WTC11 (cell line): ENCODE data around the gene KRT6A. TPM values are rescaled to one million over a fixed set of nuclear protein-coding genes. Genes with fewer than 3 reads are reported as not detected.

ENCODE experiments used
- ATAC-seq: fragments of 200-7000 bp; cut with Tn5 transposase; 2 replicates; pipeline ENCODE4 v1.10.0; 2021; ENCODE audit warnings: mild to moderate bottlenecking, moderate library complexity
- CTCF ChIA-PET: fragments of 300-600 bp; sonication (Branson Sonifier 250); formaldehyde crosslinking; loops from one replicate; lab custom pipeline; 2021; ENCODE audit warnings: antibody characterized with exemption; lab: Charles Lee
- POLR2A ChIA-PET: fragments of 350-600 bp; sonication (Branson Sonifier 250); formaldehyde crosslinking; loops from one replicate; lab custom pipeline; 2021; ENCODE audit warnings: antibody characterized with exemption; lab: Charles Lee
- DNase-seq: peaks from one replicate; pipeline ENCODE4 v3.0.0; 2021; ENCODE audit warnings: low spot score
- H3K27ac Mint-ChIP-seq: 2 replicates; pipeline ENCODE4 v1.8.0; 2021; ENCODE audit warnings: mixed read lengths
- H3K27me3 Mint-ChIP-seq: 2 replicates; pipeline ENCODE4 v1.8.0; 2021; ENCODE audit warnings: low read depth, mild to moderate bottlenecking, moderate library complexity, mixed read lengths
- H3K36me3 Mint-ChIP-seq: 2 replicates; pipeline ENCODE4 v1.8.0; 2021; ENCODE audit warnings: mixed read lengths
- H3K4me1 Mint-ChIP-seq: 2 replicates; pipeline ENCODE4 v1.8.0; 2022; ENCODE audit warnings: mixed read lengths
- H3K4me3 Mint-ChIP-seq: 2 replicates; pipeline ENCODE4 v1.8.0; 2021; ENCODE audit warnings: mild to moderate bottlenecking, moderate library complexity, mixed read lengths
- H3K9me3 Mint-ChIP-seq: 2 replicates; pipeline ENCODE4 v1.8.0; 2021; ENCODE audit warnings: mixed read lengths
- JAZF1 ChIP-seq: fragments of 250-450 bp; sonication (Bioruptor Pico); IDR thresholded peaks from 2 replicates; pipeline ENCODE4 v1.9.0; 2021; ENCODE audit warnings: moderate library complexity, mild to moderate bottlenecking, inconsistent platforms
- NR2C2 ChIP-seq: sonication (generic); formaldehyde crosslinking; IDR thresholded peaks from 2 replicates; pipeline ENCODE4 v1.8.0; 2022; ENCODE audit warnings: mild to moderate bottlenecking, missing genetic modification reagents
- NR3C1 ChIP-seq: sonication (generic); formaldehyde crosslinking; conservative IDR thresholded peaks from 2 replicates; pipeline ENCODE4 v1.8.1; 2023; ENCODE audit warnings: low read depth, mild to moderate bottlenecking, missing genetic modification reagents
- SMAD4 ChIP-seq: sonication (generic); formaldehyde crosslinking; IDR thresholded peaks from 2 replicates; pipeline ENCODE4 v1.8.0; 2022; ENCODE audit warnings: mild to moderate bottlenecking, missing genetic modification reagents
- ZNF219 ChIP-seq: sonication (generic); formaldehyde crosslinking; IDR thresholded peaks from 2 replicates; pipeline ENCODE4 v1.8.0; 2023; ENCODE audit warnings: missing genetic modification reagents, mild to moderate bottlenecking, borderline replicate concordance
- ZNF317 ChIP-seq: sonication (generic); formaldehyde crosslinking; IDR thresholded peaks from 2 replicates; pipeline ENCODE4 v1.8.1; 2023; ENCODE audit warnings: low read depth, mild to moderate bottlenecking, moderate library complexity, missing genetic modification reagents, borderline replicate concordance
- ZNF671 ChIP-seq: fragments of 250-450 bp; sonication (Bioruptor Pico); IDR thresholded peaks from 2 replicates; pipeline ENCODE4 v1.8.0; 2021; ENCODE audit warnings: mild to moderate bottlenecking
- total RNA-seq: library from RNA; stranded (reverse); gene quantifications from 3 replicates; pipeline ENCODE4 v1.2.3, GENCODE V29; 2021
- TF ChIP-seq, protein P1 (sequence below): fragments of 250-450 bp; sonication (Bioruptor Pico); IDR thresholded peaks from 2 replicates; pipeline ENCODE4 v1.9.0; 2021; ENCODE audit warnings: mild to moderate bottlenecking, borderline replicate concordance
- TF ChIP-seq, protein P2 (sequence below): sonication (generic); formaldehyde crosslinking; IDR thresholded peaks from 2 replicates; pipeline ENCODE4 v1.8.0; 2023; ENCODE audit warnings: missing genetic modification reagents, mild to moderate bottlenecking, borderline replicate concordance
- TF ChIP-seq, protein P3 (sequence below): fragments of 250-450 bp; sonication (Bioruptor Pico); IDR thresholded peaks from 2 replicates; pipeline ENCODE4 v2.1.2; 2022; ENCODE audit warnings: mild to moderate bottlenecking, moderate library complexity
- TF ChIP-seq, protein P4 (sequence below): sonication (generic); formaldehyde crosslinking; IDR thresholded peaks from 2 replicates; pipeline ENCODE4 v1.8.0; 2023; ENCODE audit warnings: missing genetic modification reagents

Gene KRT6A
- total RNA-seq, 1 experiment from 2014 or later, result not detected

DNA sequence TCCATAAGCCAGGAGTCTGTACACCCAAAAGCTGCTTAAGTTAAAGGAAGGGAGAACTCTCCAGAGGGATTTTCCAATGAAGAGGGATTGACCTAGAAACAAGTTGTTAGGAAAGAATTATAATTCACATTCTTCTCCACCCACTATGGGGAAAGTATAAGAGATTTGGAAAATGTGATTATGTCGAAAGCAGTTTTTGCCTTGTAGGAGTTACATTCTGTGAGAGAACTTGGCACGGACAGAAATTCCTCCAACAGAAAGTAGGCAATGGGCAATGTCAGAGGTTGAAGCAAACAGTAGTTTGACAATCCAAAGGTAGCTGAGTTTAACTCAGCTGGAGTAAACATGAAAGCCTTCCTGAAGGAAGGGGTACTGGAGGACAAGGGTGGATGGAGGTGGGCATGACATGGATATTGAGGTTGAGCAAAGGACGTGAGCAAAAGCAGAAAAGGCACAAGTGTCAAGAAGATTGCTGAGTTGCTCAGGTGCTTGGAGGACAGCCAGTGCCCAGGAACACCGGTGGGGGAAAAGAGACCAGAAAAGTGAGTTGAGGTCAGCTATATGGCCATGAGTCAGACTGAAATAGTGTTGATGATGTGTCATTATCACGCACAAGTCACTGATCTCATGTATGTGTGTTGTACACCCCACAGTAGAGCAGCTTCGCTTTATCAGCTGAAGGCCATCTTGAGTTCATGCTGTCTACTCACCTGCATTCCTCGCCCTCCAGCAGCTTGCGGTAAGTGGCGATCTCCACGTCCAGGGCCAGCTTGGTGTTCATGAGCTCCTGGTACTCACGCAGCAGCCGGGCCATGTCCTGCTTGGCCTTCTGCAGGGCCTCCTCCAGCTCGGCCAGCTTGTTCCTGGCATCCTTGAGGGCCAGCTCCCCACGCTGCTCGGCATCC is 23.1 kb upstream of the KRT6A start (continued):
- TF ChIP-seq, protein P1, sequence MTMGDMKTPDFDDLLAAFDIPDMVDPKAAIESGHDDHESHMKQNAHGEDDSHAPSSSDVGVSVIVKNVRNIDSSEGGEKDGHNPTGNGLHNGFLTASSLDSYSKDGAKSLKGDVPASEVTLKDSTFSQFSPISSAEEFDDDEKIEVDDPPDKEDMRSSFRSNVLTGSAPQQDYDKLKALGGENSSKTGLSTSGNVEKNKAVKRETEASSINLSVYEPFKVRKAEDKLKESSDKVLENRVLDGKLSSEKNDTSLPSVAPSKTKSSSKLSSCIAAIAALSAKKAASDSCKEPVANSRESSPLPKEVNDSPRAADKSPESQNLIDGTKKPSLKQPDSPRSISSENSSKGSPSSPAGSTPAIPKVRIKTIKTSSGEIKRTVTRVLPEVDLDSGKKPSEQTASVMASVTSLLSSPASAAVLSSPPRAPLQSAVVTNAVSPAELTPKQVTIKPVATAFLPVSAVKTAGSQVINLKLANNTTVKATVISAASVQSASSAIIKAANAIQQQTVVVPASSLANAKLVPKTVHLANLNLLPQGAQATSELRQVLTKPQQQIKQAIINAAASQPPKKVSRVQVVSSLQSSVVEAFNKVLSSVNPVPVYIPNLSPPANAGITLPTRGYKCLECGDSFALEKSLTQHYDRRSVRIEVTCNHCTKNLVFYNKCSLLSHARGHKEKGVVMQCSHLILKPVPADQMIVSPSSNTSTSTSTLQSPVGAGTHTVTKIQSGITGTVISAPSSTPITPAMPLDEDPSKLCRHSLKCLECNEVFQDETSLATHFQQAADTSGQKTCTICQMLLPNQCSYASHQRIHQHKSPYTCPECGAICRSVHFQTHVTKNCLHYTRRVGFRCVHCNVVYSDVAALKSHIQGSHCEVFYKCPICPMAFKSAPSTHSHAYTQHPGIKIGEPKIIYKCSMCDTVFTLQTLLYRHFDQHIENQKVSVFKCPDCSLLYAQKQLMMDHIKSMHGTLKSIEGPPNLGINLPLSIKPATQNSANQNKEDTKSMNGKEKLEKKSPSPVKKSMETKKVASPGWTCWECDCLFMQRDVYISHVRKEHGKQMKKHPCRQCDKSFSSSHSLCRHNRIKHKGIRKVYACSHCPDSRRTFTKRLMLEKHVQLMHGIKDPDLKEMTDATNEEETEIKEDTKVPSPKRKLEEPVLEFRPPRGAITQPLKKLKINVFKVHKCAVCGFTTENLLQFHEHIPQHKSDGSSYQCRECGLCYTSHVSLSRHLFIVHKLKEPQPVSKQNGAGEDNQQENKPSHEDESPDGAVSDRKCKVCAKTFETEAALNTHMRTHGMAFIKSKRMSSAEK (CRISPR knock-in tag), result no peak
- TF ChIP-seq ZNF317 (CRISPR knock-in tag) (no peak), NR3C1 (CRISPR knock-in tag) (no peak), SMAD4 (no peak)

DNA sequence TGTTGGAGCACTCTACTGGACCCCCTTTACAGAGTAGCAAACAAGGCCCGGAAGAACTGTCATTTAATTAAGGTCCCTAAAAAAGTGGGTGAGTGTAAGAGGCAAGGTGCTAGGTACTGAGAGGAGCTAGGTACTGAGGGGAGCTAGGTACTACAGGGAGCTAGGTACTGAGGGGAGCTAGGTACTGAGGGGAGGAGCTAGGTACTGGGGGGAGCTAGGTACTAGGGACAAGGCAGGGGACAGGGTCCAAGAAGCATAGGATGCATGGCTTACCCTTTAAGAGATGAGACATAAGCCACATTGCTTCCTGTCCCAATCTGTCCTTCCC is 22.2 kb upstream of the KRT6A start:
- H3K4me3 Mint-ChIP-seq, result no peak overlapping the region
- H3K36me3 Mint-ChIP-seq, result peaks cover 4% of the 10 kb centered on the region; the same call in 1 of the 2 replicates
- ATAC-seq, result no peak
- peaks cover 14% of the 10 kb centered on the region for H3K9me3 Mint-ChIP-seq
- H3K27ac Mint-ChIP-seq, result no peak overlapping the region
- no peaks in the 10 kb centered on the region; the same call in 1 of the 2 replicates for H3K27me3 Mint-ChIP-seq
- no peak for TF ChIP-seq JAZF1 (CRISPR knock-in tag)
- TF ChIP-seq ZNF219 (CRISPR knock-in tag), result no peak
- TF ChIP-seq, protein P2, sequence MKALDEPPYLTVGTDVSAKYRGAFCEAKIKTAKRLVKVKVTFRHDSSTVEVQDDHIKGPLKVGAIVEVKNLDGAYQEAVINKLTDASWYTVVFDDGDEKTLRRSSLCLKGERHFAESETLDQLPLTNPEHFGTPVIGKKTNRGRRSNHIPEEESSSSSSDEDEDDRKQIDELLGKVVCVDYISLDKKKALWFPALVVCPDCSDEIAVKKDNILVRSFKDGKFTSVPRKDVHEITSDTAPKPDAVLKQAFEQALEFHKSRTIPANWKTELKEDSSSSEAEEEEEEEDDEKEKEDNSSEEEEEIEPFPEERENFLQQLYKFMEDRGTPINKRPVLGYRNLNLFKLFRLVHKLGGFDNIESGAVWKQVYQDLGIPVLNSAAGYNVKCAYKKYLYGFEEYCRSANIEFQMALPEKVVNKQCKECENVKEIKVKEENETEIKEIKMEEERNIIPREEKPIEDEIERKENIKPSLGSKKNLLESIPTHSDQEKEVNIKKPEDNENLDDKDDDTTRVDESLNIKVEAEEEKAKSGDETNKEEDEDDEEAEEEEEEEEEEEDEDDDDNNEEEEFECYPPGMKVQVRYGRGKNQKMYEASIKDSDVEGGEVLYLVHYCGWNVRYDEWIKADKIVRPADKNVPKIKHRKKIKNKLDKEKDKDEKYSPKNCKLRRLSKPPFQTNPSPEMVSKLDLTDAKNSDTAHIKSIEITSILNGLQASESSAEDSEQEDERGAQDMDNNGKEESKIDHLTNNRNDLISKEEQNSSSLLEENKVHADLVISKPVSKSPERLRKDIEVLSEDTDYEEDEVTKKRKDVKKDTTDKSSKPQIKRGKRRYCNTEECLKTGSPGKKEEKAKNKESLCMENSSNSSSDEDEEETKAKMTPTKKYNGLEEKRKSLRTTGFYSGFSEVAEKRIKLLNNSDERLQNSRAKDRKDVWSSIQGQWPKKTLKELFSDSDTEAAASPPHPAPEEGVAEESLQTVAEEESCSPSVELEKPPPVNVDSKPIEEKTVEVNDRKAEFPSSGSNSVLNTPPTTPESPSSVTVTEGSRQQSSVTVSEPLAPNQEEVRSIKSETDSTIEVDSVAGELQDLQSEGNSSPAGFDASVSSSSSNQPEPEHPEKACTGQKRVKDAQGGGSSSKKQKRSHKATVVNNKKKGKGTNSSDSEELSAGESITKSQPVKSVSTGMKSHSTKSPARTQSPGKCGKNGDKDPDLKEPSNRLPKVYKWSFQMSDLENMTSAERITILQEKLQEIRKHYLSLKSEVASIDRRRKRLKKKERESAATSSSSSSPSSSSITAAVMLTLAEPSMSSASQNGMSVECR (CRISPR knock-in tag), result no peak
- TF ChIP-seq, protein P3, sequence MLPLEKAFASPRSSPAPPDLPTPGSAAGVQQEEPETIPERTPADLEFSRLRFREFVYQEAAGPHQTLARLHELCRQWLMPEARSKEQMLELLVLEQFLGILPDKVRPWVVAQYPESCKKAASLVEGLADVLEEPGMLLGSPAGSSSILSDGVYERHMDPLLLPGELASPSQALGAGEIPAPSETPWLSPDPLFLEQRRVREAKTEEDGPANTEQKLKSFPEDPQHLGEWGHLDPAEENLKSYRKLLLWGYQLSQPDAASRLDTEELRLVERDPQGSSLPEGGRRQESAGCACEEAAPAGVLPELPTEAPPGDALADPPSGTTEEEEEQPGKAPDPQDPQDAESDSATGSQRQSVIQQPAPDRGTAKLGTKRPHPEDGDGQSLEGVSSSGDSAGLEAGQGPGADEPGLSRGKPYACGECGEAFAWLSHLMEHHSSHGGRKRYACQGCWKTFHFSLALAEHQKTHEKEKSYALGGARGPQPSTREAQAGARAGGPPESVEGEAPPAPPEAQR, result no peak
- no peak for TF ChIP-seq ZNF671
- no peak for TF ChIP-seq NR2C2
- TF ChIP-seq, protein P4, sequence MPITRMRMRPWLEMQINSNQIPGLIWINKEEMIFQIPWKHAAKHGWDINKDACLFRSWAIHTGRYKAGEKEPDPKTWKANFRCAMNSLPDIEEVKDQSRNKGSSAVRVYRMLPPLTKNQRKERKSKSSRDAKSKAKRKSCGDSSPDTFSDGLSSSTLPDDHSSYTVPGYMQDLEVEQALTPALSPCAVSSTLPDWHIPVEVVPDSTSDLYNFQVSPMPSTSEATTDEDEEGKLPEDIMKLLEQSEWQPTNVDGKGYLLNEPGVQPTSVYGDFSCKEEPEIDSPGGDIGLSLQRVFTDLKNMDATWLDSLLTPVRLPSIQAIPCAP (CRISPR knock-in tag), result no peak
- DNase-seq, result no peak
- ChIA-PET POLR2A (no interaction called here), CTCF (interaction anchor here (0.6 to 3.6 kb wide), 3 partner anchors 119 to 355 kb away, joined by 3 to 13 read pairs (median 4); no protein-coding TSS in a partner anchor)
- H3K4me1 Mint-ChIP-seq, result no peaks in the 10 kb centered on the region
